HG03354 (cell line): ENCODE data around the gene SLIT2.

Experiments
- ATAC-seq: cut with Tn5 transposase; IDR thresholded peaks from one replicate; pipeline ENCODE4 v1.9.1; 2021; ENCODE audit warnings: mild to moderate bottlenecking; ENCODE audit not compliant: unreplicated experiment, poor library complexity, severe bottlenecking

Gene SLIT2

GRCh38 chr4:20251796-20252655 is at the start of gene SLIT2:
Gene SLIT2 (plus strand): TSS chr4:20251905. CDS start chr4:20253816, 1,911 bp downstream.
- peak; percentile 68 for ATAC-seq

GRCh38 chr4:20203508-20203907 is 48.2 kb upstream of the SLIT2 start:
- no peak for ATAC-seq

GRCh38 chr4:20217521-20217920 is 34.2 kb upstream of the SLIT2 start:
- ATAC-seq, result no peak

- no peak for ATAC-seq
Measured at GRCh38 chr4:20217951-20218350, 33.8 kb upstream of the SLIT2 start.

- ATAC-seq, result no peak
Measured at GRCh38 chr4:20219521-20219920, 32.2 kb upstream of the SLIT2 start.

- ATAC-seq, result no peak
Measured at GRCh38 chr4:20237894-20238537, 13.7 kb upstream of the SLIT2 start.

- ATAC-seq, result no peak
Measured at GRCh38 chr4:20248155-20248558, 3.5 kb upstream of the SLIT2 start.

- no peak for ATAC-seq
Measured at GRCh38 chr4:20249333-20249732, 2.4 kb upstream of the SLIT2 start.

- ATAC-seq, result no peak
Measured at GRCh38 chr4:20251031-20251795, 492 bp upstream of the SLIT2 start.

GRCh38 chr4:20252656-20253282 is 1.1 kb downstream of the SLIT2 start:
- ATAC-seq, result no peak

GRCh38 chr4:20253283-20253734 is 1.6 kb downstream of the SLIT2 start:
- no peak for ATAC-seq

GRCh38 chr4:20253735-20254409 is 2.2 kb downstream of the SLIT2 start:
- no peak for ATAC-seq

- no peak for ATAC-seq
Measured at GRCh38 chr4:20254511-20255250, 3.0 kb downstream of the SLIT2 start.

- ATAC-seq, result no peak
Measured at GRCh38 chr4:20255251-20255586, 3.5 kb downstream of the SLIT2 start.

GRCh38 chr4:20255823-20256222 is 4.1 kb downstream of the SLIT2 start:
- ATAC-seq, result no peak

- ATAC-seq, result no peak
Measured at GRCh38 chr4:20256381-20256881, 4.7 kb downstream of the SLIT2 start.

- ATAC-seq, result no peak
Measured at GRCh38 chr4:20259707-20260106, 8.0 kb downstream of the SLIT2 start.

GRCh38 chr4:20260821-20261220 is 9.1 kb downstream of the SLIT2 start:
- no peak for ATAC-seq

GRCh38 chr4:20262221-20262620 is 10.5 kb downstream of the SLIT2 start:
- no peak for ATAC-seq
